Mesangial cell (primary cell): ENCODE measurements around the gene ACSM2A. TPM values are rescaled to one million over a fixed set of nuclear protein-coding genes. Genes with fewer than 3 reads are reported as not detected.

Experiments
- total RNA-seq: library from RNA; depleted of rRNA; stranded (reverse); fragments of >200 nt; gene quantifications from 2 replicates; pipeline ENCODE4 v1.2.3, GENCODE V29; 2015

ACSM2A gene, protein sequence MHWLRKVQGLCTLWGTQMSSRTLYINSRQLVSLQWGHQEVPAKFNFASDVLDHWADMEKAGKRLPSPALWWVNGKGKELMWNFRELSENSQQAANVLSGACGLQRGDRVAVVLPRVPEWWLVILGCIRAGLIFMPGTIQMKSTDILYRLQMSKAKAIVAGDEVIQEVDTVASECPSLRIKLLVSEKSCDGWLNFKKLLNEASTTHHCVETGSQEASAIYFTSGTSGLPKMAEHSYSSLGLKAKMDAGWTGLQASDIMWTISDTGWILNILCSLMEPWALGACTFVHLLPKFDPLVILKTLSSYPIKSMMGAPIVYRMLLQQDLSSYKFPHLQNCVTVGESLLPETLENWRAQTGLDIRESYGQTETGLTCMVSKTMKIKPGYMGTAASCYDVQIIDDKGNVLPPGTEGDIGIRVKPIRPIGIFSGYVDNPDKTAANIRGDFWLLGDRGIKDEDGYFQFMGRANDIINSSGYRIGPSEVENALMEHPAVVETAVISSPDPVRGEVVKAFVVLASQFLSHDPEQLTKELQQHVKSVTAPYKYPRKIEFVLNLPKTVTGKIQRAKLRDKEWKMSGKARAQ
- total RNA-seq: 0.13 TPM in 1 of 2 replicates, not detected in the other

DNA sequence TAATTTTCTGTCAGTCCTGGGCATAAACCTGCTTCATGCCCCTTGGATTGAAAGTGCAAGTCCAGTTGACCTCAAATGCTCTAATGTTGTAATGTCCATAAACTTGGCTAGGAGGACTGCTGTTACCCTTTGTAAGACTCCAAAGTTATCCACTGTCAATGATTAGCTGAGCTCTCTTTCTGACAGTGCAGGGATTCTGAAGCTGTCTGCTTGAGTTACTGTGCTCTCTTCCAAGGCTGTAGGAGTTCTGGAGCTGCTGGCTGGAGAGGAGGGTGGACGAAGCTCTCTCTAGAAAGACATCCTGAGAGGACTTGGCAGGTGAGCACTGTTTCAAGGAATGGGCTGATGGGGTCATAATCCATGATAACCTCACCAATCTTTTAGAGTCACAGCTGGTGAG is at the start of gene ACSM2A:
Gene ACSM2A, plus strand, starts transcription at position 158 of the 400 bp plus-strand sequence. CDS start 8,594 bp downstream, outside the sequence.

DNA sequence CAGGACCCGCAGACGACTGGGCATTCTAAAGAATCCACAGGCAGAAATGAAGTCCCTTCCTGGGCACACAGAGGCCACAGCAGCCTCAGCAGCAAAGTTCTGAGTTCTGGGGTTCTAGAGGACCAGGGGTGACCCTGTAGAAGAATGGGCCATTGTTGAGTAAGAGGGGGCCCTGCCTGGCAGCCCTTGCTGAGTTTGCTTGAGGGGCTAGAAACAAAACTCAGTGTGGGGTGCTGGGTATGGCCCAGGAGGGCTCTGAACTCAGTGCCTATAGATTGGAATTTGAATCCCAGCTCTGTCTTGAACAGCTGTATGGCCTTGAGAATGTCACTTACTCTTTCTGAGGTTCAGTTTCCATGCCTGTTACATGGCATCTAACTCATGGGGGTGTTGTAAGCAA is 46.7 kb upstream of the ACSM2A start, which contains the start of gene PDILT:
Gene PDILT, minus strand, starts transcription at position 101 of the 400 bp plus-strand sequence. CDS start 5,437 bp downstream, outside the sequence.

DNA sequence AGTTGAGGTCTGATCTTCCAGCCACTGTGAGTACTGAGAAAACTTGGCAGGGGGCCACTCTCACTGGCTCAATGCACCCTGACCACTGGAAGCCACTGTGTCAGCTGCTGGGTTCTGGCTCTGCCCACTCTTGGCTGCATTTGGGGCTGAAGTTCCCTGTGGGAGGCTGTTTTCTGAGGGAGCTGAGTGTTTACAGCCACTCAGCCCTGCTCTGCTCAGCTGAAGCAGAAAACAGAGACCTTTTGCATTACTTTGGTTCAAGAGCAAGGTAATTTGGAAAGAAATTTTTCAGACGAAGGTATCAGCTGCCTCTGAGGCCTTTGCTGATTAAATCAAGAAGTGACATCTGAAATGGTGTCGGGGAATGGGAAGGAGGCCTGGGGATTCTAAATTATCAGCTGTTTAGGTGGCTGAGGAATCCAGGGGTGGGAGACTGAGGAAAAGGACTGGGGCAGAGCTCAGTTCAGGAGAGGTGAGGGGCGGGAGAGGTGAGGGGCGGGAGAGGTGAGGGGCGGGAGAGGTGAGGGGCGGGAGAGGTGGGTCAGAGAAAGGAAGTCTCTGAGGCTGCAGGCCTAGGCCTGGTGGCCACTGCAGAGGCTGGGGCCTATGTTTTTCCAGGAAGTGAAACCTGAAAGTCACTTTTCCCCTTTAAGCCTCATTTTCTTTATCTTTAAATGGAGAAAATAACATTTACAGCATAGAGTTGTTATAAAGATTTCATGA is 41.8 kb upstream of the ACSM2A start, which contains the start of gene ACSM5:
Gene ACSM5, plus strand, starts transcription at position 137 of the 723 bp plus-strand sequence. CDS start 1,951 bp downstream, outside the sequence.

Other genes with a start within 250 kb of the ACSM2A start
- not detected in 2 replicates for gene GP2, start 124.0 kb upstream of the ACSM2A start, total RNA-seq
- gene UMOD, start 98.8 kb upstream of the ACSM2A start, total RNA-seq: not detected in 2 replicates
- gene PDILT, start 46.8 kb upstream of the ACSM2A start, total RNA-seq: not detected in 2 replicates
- 1.0 and 1.3 TPM in 2 replicates for gene ACSM5, start 42.0 kb upstream of the ACSM2A start, total RNA-seq
- under 0.01 TPM in 1 of 2 replicates, not detected in the other for gene ACSM2B, start 124.8 kb downstream of the ACSM2A start, total RNA-seq
- gene ACSM1, start 246.2 kb downstream of the ACSM2A start, total RNA-seq: under 0.01 and 1.0 TPM in 2 replicates